GM18951 (cell line): Measurements from ENCODE around the gene YLPM1.

Source experiments
- POLR2A ChIP-seq: IDR thresholded peaks from 4 replicates; pipeline ENCODE4 v1.6.1; 2011; ENCODE audit warnings: mild to moderate bottlenecking; ENCODE audit not compliant: insufficient read length, insufficient read depth; ENCODE audit errors: extremely low read depth
- in situ Hi-C: fragments of 300-500 bp; cut with MboI; formaldehyde crosslinking; loops from one replicate; pipeline ENCODE4 v1.12.0; 2022; ENCODE audit warnings: low sequenced_read_pairs, mixed read lengths, inconsistent platforms; ENCODE audit not compliant: unreplicated experiment

Gene YLPM1

GRCh38 chr14:74879427-74880182 is 116.5 kb downstream of the YLPM1 start:
- in situ Hi-C loops, result no loop called here

GRCh38 chr14:74881431-74882102 is 118.5 kb downstream of the YLPM1 start, which contains the start of gene DLST:
TSS of gene DLST (plus strand) at chr14:74881916. CDS start at chr14:74881954, 38 bp downstream.
- peak; percentile 96 for TF ChIP-seq POLR2A
- in situ Hi-C loops, result no loop called here

More at GRCh38 chr14:74879427-74880182, 116.5 kb downstream of the YLPM1 start:
- TF ChIP-seq POLR2A, result no peak

GRCh38 chr14:74882103-74882920 is 119.2 kb downstream of the YLPM1 start:
- in situ Hi-C loops, result no loop called here

More at GRCh38 chr14:74882103-74882920, 119.2 kb downstream of the YLPM1 start:
- TF ChIP-seq POLR2A, result no peak
